GM20431 (cell line): ENCODE data around the gene DYNLT2.
"Not testable (repeated sequence)": the region's sequence is repeated elsewhere in the genome, so short reads cannot be mapped to it uniquely, and the experiment has no call there.

Experiments
- in situ Hi-C: fragments of 300-500 bp; cut with MseI, MboI; formaldehyde crosslinking; loops from one replicate; pipeline ENCODE4 v1.15.0; 2020; ENCODE audit warnings: low sequenced_read_pairs; ENCODE audit not compliant: unreplicated experiment

The DYNLT2 gene

DNA sequence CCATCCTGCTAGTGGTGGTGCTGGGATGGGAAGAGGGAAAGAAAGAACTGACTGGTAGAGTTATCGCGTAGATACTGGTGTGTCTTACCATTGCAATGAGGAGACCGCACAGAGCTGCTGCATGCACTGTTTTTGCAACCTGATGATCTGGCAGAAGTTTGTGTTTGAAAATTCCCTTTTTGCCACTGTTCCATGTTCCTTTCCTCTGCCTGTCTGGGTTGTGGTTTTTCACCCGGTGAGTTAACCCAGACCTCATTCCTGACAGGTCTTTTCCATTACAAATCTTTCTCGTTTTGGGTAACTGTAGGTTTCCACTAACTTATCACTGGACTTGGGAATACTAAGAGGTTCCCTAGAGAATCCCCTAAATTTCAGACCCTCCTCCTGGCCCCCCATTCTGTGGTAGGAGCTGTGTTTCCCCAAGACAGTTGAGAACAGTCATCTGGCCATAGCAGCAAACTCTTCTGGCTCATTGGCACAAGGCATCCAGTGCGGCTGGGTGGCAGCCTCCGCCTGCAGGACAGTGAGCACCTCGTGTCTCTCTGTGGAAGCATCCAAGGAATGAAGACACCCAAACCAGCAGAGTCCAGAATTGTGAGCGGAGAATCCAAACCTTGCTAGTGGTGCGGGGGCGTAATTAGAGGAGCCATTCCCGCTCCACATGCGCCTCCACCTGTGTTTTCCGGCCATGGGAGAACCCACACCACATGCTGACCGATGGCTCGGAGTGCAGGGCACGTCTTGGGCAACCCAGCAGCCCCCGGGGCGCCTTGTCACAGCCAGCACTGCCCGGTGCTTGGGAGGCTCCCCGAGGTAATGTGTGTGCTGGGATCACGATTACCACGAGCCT, 32.8 kb upstream of the DYNLT2 start:
- in situ Hi-C loops, result no loop called here

GRCh38 chr6:169783401-169783800, 32.0 kb upstream of the DYNLT2 start:
- in situ Hi-C loops, result no loop called here

GRCh38 chr6:169782966-169783365, 31.6 kb upstream of the DYNLT2 start:
- in situ Hi-C loops, result no loop called here

- in situ Hi-C loops, result no loop called here
Measured at GRCh38 chr6:169780571-169781091, 29.3 kb upstream of the DYNLT2 start.

- in situ Hi-C loops, result no loop called here
Measured at GRCh38 chr6:169779896-169780295, 28.5 kb upstream of the DYNLT2 start.

GRCh38 chr6:169779092-169779815, 27.9 kb upstream of the DYNLT2 start:
- in situ Hi-C loops, result no loop called here

- in situ Hi-C loops, result no loop called here
Measured at GRCh38 chr6:169778646-169779045, 27.3 kb upstream of the DYNLT2 start.

DNA sequence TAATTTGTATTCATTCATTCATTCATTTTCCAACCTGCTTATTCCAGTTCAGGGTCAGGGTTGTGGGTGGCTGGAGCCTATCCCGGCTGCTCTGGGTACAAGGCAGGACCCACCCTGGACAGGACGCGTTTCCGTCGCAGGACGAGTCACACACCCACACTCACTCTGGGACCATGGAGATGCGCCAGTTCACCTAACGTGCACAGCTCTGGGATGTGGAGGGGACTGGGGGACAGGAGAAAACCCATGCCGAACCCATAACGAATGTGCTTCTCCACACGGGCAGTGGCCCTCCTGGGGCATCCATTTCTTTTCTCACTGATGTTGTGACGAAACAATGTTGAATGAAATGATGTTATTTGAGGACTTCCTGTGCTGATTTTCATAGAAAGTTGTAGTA, 26.5 kb upstream of the DYNLT2 start:
- in situ Hi-C loops, result no loop called here

DNA sequence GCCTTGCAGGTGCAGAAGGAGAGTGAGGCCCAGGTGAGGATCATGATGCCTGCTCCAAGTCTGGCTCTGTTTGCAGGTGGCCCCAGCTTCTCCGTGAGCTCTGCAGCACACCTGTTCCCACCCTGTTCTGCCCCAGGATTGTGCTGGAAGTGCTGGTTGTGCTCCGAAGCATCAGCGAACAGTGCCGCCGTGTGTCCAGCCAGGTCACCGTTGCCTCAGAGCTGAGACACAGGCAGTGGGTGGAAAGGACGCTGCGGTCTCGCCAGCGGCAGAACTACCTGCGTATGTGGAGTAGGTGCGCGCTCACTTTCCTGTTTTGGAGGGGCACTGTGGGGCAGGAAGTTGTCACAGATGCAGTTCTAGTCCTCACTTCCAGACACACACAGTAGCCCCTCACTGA, 25.0 kb upstream of the DYNLT2 start:
- in situ Hi-C loops, result no loop called here

- in situ Hi-C loops, result no loop called here
Measured at GRCh38 chr6:169775321-169775720, 23.9 kb upstream of the DYNLT2 start.

DNA sequence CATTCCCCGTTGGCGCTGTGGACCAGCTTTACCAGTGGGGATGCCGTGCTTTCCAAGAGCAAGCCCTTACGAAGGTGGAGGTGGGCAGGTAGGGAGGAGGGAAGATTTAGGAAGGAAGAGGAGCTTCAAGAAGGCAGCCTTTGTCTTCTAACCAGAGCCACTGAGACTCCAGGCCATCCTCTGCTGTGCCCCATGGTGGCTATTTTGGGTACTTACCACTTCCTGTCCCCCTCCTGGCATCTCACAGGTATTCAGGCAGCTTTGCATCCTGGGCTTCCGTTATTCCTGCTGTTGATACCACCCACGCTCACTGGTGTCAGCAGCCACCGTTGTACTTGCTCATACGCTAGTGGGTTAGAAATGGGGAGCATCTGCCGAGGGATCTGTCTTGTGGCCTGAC, 23.0 kb upstream of the DYNLT2 start:
- in situ Hi-C loops, result no loop called here

DNA sequence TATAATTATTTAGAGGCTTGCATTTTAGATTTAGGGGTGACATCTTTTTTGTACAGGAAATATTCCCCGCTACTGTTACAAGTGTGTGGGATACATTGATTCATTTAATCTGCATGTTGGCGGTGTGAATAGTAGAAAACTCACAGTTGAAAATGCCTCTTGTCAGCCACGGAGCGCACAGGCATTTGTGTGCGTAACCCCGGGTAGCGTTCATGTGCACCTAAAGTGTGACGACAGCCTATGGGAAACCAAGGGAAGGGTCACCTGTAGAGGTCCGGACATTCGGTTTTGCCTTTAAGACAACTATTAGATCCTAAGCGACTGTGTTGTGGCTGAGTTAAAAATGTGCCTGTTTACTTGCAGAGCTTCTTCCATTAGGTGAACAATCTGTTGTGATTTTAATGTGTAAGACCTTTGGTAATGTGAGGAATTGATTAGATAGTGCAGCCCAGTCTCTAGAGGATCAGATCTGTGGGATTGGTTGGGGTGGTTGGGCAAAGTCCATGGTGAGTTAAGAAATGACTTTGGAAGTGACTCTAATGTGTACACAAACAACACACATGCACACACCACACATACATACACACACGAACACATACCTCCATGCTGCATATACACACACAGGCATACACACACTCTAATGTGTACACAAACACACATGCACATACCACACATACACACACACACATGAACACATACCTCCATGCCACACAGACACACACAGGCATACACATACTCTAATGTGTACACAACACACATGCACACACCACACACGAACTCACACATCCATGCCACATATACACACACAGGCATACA, 15.8 kb upstream of the DYNLT2 start:
- in situ Hi-C loops, result no loop called here

DNA sequence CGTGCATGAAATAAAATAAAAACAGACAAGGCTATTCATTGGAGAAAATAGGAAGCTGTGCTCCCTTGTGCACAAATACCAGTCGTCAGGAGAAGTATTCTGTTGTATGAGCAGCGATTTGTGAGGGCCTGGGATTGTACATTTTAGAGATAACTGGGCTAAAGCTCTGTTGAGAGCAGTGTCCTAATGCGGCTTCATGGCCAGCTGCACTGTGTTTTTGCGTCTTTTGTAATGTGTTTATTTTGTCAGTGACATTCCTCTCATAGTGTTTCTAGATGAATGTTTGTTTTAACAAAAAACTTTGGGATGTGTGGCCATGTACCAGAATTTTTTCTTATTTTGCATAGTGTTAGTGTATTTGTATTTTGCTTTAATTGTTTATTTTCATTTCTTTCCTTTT, 14.9 kb upstream of the DYNLT2 start:
- in situ Hi-C loops, result no loop called here

GRCh38 chr6:169765789-169766188, 14.4 kb upstream of the DYNLT2 start:
- in situ Hi-C loops, result not testable (repeated sequence)

DNA sequence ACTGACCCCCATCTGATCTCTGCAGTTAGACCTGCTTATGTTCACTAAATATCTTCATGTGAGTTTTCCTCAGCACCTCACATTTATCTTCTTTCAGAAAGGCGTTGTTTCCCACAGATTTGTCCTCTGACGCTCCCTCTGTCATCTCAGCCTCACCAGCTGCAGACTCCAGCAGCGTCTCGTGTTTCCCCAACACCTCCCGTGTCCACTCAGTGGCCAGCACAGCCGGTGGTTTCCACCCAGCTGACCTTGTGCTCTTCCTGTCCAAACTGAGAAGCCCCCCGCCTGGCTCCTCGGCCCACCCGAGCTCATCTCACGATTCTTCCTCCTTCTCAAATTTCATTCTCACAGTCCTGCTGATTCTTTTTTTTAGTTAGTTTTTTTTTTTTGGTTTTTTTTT, 12.5 kb upstream of the DYNLT2 start:
- in situ Hi-C loops, result no loop called here

GRCh38 chr6:169763308-169763707, 11.9 kb upstream of the DYNLT2 start:
- in situ Hi-C loops, result no loop called here

DNA sequence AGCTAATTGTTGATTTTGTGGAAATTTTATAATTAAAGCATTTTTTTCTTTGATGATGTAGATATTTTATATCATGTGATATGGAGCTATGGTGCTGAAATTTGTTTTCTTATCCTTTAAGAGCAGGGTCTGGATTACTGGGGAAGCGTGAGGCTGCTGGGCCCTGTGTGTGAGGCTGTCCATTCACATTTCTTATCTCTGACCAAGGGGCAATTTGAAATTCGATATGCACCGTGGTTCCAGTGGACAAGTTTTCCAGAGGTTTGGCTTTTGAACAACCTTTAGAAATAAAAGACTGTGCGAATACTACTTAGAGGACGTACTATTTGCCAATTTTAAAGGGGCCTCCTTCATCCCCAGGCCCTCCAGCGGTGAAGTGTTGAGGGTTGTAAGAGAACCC, 3.8 kb upstream of the DYNLT2 start:
- in situ Hi-C loops, result no loop called here

- in situ Hi-C loops, result no loop called here
Measured at GRCh38 chr6:169752074-169752623, 777 bp upstream of the DYNLT2 start.

- in situ Hi-C loops, result no loop called here
Measured at GRCh38 chr6:169746556-169746955, 4.8 kb downstream of the DYNLT2 start.

DNA sequence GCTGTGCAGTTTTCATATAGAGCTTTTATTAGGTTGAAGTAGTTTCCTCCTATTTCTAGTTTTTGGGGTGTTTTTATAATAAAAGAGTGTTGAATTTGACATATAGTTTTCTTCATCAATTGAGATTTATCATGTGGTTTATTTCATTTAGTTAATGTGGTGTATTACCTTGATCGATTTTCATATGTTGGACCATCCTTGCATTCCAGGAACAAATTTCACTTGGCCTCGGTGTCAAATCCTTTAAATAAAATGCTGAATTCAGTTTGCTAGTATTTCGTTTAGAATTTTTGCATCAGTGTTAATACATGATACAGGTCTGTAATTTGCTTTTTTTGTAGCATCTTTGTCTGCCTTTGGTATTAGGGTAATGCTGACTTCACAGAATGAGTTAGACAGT, 6.0 kb downstream of the DYNLT2 start:
- in situ Hi-C loops, result no loop called here
